Measurements from ENCODE around the gene TEKT5.

GRCh38 chr16:10600782-10601443, 93.8 kb downstream of the TEKT5 start:
- TF ChIP-seq POLR2AphosphoS5 (IDR thresholded peaks at IDR 0.05; ENCODE audit: low read depth, low read length): no peak
- TF ChIP-seq POLR2A (IDR thresholded peaks at IDR 0.05; ENCODE audit: low read depth, low read length): no peak
- no peak for TF ChIP-seq TAF1 (IDR thresholded peaks at IDR 0.05; ENCODE audit: low read depth, low read length)

Measured in GM12891 (cell line).